Measurements from ENCODE around the gene TBC1D17. TPM values are rescaled to one million over a fixed set of nuclear protein-coding genes. Genes with fewer than 3 reads are reported as not detected.

TBC1D17 gene
- total RNA-seq, 2 donors from 2014 or later = 40.7 to 47.3 TPM

DNA sequence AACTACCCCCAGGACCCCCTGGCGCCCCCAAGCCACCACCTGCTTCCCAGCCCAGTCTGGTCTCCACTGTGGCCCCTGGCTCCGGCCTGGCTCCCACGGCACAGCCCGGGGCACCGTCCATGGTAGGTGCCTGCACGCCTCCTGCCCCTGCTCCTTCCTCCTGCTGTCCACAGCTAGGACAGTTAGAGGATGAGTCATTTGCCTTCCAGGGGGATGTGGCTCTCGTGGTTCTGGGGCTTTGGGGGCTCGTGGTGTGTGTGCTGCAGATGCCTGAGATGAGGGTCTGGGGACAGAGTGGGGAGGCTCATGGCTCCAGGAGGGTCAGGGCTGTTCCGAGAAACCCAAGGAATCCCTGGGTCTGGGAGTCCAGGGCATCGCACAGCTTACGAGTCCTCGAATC, 46.7 kb upstream of the TBC1D17 start:
- 93 to 96% methylated on average over 9 to 12 of the region's 12 CpGs for WGBS, 2 experiments (ENCODE audit: insufficient coverage in 1 of 2, insufficient read length in 1 of 2)
- Mint-ChIP-seq H3K4me1 (no peaks in the 10 kb centered on the region), H3K4me3 (no peak overlapping the region), H3K36me3 (ENCODE audit: low read depth) (peaks cover 35% of the 10 kb centered on the region), H3K9me3 (no peaks in the 10 kb centered on the region), H3K27me3 (ENCODE audit: insufficient read depth) (no peaks in the 10 kb centered on the region), H3K27ac (no peak overlapping the region)
- no peak for DNase-seq
- H3K4me1 ChIP-seq (ENCODE audit: control insufficient read depth, insufficient read depth, low read length) = no peaks in the 10 kb centered on the region
- no peak overlapping the region for H3K27ac ChIP-seq (ENCODE audit: low read depth, low read length)
- H3K36me3 ChIP-seq (ENCODE audit: control insufficient read depth, insufficient read depth, low read length) = peaks cover 37% of the 10 kb centered on the region
- no peak overlapping the region for H3K4me3 ChIP-seq (ENCODE audit: low read length)
- H3K9ac ChIP-seq (ENCODE audit: extremely low read depth, low read length, poor library complexity, severe bottlenecking) = no peak overlapping the region
- no peaks in the 10 kb centered on the region for H3K9me3 ChIP-seq (ENCODE audit: control insufficient read depth, low read length)
- H3K27me3 ChIP-seq (ENCODE audit: control insufficient read depth, insufficient read depth, low read length, poor library complexity, severe bottlenecking) = no peaks in the 10 kb centered on the region
- TF ChIP-seq, protein P1, sequence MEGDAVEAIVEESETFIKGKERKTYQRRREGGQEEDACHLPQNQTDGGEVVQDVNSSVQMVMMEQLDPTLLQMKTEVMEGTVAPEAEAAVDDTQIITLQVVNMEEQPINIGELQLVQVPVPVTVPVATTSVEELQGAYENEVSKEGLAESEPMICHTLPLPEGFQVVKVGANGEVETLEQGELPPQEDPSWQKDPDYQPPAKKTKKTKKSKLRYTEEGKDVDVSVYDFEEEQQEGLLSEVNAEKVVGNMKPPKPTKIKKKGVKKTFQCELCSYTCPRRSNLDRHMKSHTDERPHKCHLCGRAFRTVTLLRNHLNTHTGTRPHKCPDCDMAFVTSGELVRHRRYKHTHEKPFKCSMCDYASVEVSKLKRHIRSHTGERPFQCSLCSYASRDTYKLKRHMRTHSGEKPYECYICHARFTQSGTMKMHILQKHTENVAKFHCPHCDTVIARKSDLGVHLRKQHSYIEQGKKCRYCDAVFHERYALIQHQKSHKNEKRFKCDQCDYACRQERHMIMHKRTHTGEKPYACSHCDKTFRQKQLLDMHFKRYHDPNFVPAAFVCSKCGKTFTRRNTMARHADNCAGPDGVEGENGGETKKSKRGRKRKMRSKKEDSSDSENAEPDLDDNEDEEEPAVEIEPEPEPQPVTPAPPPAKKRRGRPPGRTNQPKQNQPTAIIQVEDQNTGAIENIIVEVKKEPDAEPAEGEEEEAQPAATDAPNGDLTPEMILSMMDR (conservative IDR thresholded peaks at IDR 0.05) = no peak

DNA sequence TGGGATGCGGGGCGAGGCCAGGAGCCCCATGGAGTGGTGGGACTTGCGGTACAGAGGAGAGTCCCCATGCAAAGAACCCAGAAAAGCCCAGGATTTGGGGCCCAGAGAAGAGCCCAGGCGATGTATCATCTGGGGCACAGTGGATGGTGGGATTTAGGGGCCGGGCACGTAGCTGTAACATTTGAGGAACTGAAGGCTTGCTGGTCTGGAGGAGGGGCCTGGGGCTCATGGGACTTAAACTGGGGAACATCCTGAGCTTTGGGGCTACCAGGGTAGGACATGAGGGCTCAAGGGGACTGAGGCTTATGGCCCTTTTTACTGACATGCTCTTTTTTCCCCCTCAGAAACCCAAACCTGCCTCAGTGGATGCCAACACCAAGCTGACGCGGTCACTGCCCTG, 45.9 kb upstream of the TBC1D17 start:
- no peak overlapping the region for H3K9ac ChIP-seq (ENCODE audit: extremely low read depth, low read length, poor library complexity, severe bottlenecking)
- Mint-ChIP-seq H3K36me3 (ENCODE audit: low read depth) (peaks cover 33% of the 10 kb centered on the region), H3K27ac (no peak overlapping the region), H3K4me3 (no peak overlapping the region), H3K9me3 (no peaks in the 10 kb centered on the region), H3K4me1 (no peaks in the 10 kb centered on the region), H3K27me3 (ENCODE audit: insufficient read depth) (no peaks in the 10 kb centered on the region)
- no peaks in the 10 kb centered on the region for H3K4me1 ChIP-seq (ENCODE audit: control insufficient read depth, insufficient read depth, low read length)
- H3K4me3 ChIP-seq (ENCODE audit: low read length) = no peak overlapping the region
- 87 to 92% methylated on average over 3 to 8 of the region's 8 CpGs for WGBS, 2 experiments (ENCODE audit: insufficient coverage in 1 of 2, insufficient read length in 1 of 2)
- TF ChIP-seq, protein P1 (conservative IDR thresholded peaks at IDR 0.05) = no peak
- no peak for DNase-seq
- no peaks in the 10 kb centered on the region for H3K27me3 ChIP-seq (ENCODE audit: control insufficient read depth, insufficient read depth, low read length, poor library complexity, severe bottlenecking)
- H3K9me3 ChIP-seq (ENCODE audit: control insufficient read depth, low read length) = no peaks in the 10 kb centered on the region
- H3K36me3 ChIP-seq (ENCODE audit: control insufficient read depth, insufficient read depth, low read length) = peaks cover 37% of the 10 kb centered on the region
- no peak overlapping the region for H3K27ac ChIP-seq (ENCODE audit: low read depth, low read length)

DNA sequence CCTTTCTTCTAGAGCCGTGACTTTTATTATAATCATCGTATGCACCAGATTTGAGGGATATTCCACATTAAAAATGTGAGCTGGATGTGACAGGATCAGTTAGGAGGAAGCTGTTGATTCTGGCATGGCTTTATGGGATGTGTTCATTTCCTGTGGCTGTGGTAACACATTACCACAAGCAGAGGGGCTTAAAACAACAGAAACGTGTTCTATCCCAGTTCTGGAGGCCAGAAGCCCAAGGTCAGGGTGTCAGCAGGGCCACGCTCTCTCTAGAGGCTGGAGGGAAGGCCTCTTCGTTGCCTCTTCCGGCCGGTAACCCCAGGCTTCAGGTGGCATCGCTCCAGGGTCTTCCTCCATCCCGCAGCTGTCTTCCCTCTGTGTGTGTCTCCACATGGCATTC, 44.9 kb upstream of the TBC1D17 start:
- no peak overlapping the region for H3K27ac Mint-ChIP-seq

More for the DNA sequence above, 44.9 kb upstream of the TBC1D17 start:
- no peaks in the 10 kb centered on the region for H3K9me3 Mint-ChIP-seq
- Histone ChIP-seq H3K9me3 (ENCODE audit: control insufficient read depth, low read length) (no peaks in the 10 kb centered on the region), H3K36me3 (ENCODE audit: control insufficient read depth, insufficient read depth, low read length) (peaks cover 33% of the 10 kb centered on the region), H3K4me3 (ENCODE audit: low read length) (no peak overlapping the region), H3K27ac (ENCODE audit: low read depth, low read length) (no peak overlapping the region), H3K9ac (ENCODE audit: extremely low read depth, low read length, poor library complexity, severe bottlenecking) (no peak overlapping the region), H3K4me1 (ENCODE audit: control insufficient read depth, insufficient read depth, low read length) (no peaks in the 10 kb centered on the region), H3K27me3 (ENCODE audit: control insufficient read depth, insufficient read depth, low read length, poor library complexity, severe bottlenecking) (no peaks in the 10 kb centered on the region)
- TF ChIP-seq, protein P1 (conservative IDR thresholded peaks at IDR 0.05) = no peak
- no peaks in the 10 kb centered on the region for H3K27me3 Mint-ChIP-seq (ENCODE audit: insufficient read depth)
- DNase-seq = no peak
- H3K4me3 Mint-ChIP-seq = no peak overlapping the region
- 90 to 100% methylated on average over 2 to 9 of the region's 9 CpGs for WGBS, 2 experiments (ENCODE audit: insufficient coverage in 1 of 2, insufficient read length in 1 of 2)
- H3K4me1 Mint-ChIP-seq = no peaks in the 10 kb centered on the region
- H3K36me3 Mint-ChIP-seq (ENCODE audit: low read depth) = peaks cover 35% of the 10 kb centered on the region
